ENCODE data around the gene TBC1D32.
"Not testable (repeated sequence)": the region's sequence is repeated elsewhere in the genome, so short reads cannot be mapped to it uniquely, and the experiment has no call there.

Gene TBC1D32

GRCh38 chr6:121196042-121196441 lies 138.2 kb downstream of the TBC1D32 start:
- not testable (repeated sequence) for H3K4me3 ChIP-seq (ENCODE audit: low read length); H3K36me3 ChIP-seq (ENCODE audit: control insufficient read depth, insufficient read depth, low read length); H3K27ac ChIP-seq (ENCODE audit: low read depth, low read length); H3K9ac ChIP-seq (ENCODE audit: low read length); H3K27me3 ChIP-seq (ENCODE audit: control insufficient read depth, insufficient read depth, low read length); H3K4me1 ChIP-seq (ENCODE audit: control insufficient read depth, insufficient read depth, low read length)

GRCh38 chr6:121190122-121190521 lies 144.2 kb downstream of the TBC1D32 start:
- H3K36me3 ChIP-seq (ENCODE audit: control insufficient read depth, insufficient read depth, low read length), result no peaks in the 10 kb centered on the region
- H3K9ac ChIP-seq (ENCODE audit: low read length), result no peak overlapping the region
- no peak overlapping the region for H3K27ac ChIP-seq (ENCODE audit: low read depth, low read length)
- no peaks in the 10 kb centered on the region for H3K27me3 ChIP-seq (ENCODE audit: control insufficient read depth, insufficient read depth, low read length)
- no peak overlapping the region for H3K4me3 ChIP-seq (ENCODE audit: low read length)
- no peaks in the 10 kb centered on the region for H3K4me1 ChIP-seq (ENCODE audit: control insufficient read depth, insufficient read depth, low read length)

GRCh38 chr6:121188356-121188755 lies 145.9 kb downstream of the TBC1D32 start:
- no peaks in the 10 kb centered on the region for H3K36me3 ChIP-seq (ENCODE audit: control insufficient read depth, insufficient read depth, low read length)
- no peak overlapping the region for H3K4me3 ChIP-seq (ENCODE audit: low read length)
- H3K9ac ChIP-seq (ENCODE audit: low read length), result no peak overlapping the region
- no peaks in the 10 kb centered on the region for H3K4me1 ChIP-seq (ENCODE audit: control insufficient read depth, insufficient read depth, low read length)
- no peak overlapping the region for H3K27ac ChIP-seq (ENCODE audit: low read depth, low read length)
- H3K27me3 ChIP-seq (ENCODE audit: control insufficient read depth, insufficient read depth, low read length), result no peaks in the 10 kb centered on the region

GRCh38 chr6:121187833-121188200 lies 146.5 kb downstream of the TBC1D32 start:
- no peaks in the 10 kb centered on the region for H3K4me1 ChIP-seq (ENCODE audit: control insufficient read depth, insufficient read depth, low read length)
- H3K27ac ChIP-seq (ENCODE audit: low read depth, low read length), result no peak overlapping the region
- no peak overlapping the region for H3K4me3 ChIP-seq (ENCODE audit: low read length)
- H3K36me3 ChIP-seq (ENCODE audit: control insufficient read depth, insufficient read depth, low read length), result no peaks in the 10 kb centered on the region
- no peak overlapping the region for H3K9ac ChIP-seq (ENCODE audit: low read length)
- no peaks in the 10 kb centered on the region for H3K27me3 ChIP-seq (ENCODE audit: control insufficient read depth, insufficient read depth, low read length)

- Histone ChIP-seq H3K27ac (ENCODE audit: low read depth, low read length) (no peak overlapping the region), H3K27me3 (ENCODE audit: control insufficient read depth, insufficient read depth, low read length) (no peaks in the 10 kb centered on the region), H3K4me3 (ENCODE audit: low read length) (no peak overlapping the region), H3K9ac (ENCODE audit: low read length) (no peak overlapping the region), H3K4me1 (ENCODE audit: control insufficient read depth, insufficient read depth, low read length) (no peaks in the 10 kb centered on the region), H3K36me3 (ENCODE audit: control insufficient read depth, insufficient read depth, low read length) (no peaks in the 10 kb centered on the region)
These were observed 147.0 kb downstream of the TBC1D32 start for GRCh38 chr6:121187200-121187832.

- Histone ChIP-seq H3K27me3 (ENCODE audit: control insufficient read depth, insufficient read depth, low read length) (no peaks in the 10 kb centered on the region), H3K36me3 (ENCODE audit: control insufficient read depth, insufficient read depth, low read length) (no peaks in the 10 kb centered on the region), H3K4me1 (ENCODE audit: control insufficient read depth, insufficient read depth, low read length) (no peaks in the 10 kb centered on the region), H3K4me3 (ENCODE audit: low read length) (no peak overlapping the region), H3K27ac (ENCODE audit: low read depth, low read length) (no peak overlapping the region), H3K9ac (ENCODE audit: low read length) (no peak overlapping the region)
These were observed 150.5 kb downstream of the TBC1D32 start for GRCh38 chr6:121183742-121184141.

GRCh38 chr6:121175827-121176226 lies 158.5 kb downstream of the TBC1D32 start:
- Histone ChIP-seq H3K36me3 (ENCODE audit: control insufficient read depth, insufficient read depth, low read length) (no peaks in the 10 kb centered on the region), H3K9ac (ENCODE audit: low read length) (no peak overlapping the region), H3K27ac (ENCODE audit: low read depth, low read length) (no peak overlapping the region), H3K27me3 (ENCODE audit: control insufficient read depth, insufficient read depth, low read length) (no peaks in the 10 kb centered on the region), H3K4me1 (ENCODE audit: control insufficient read depth, insufficient read depth, low read length) (no peaks in the 10 kb centered on the region), H3K4me3 (ENCODE audit: low read length) (no peak overlapping the region)

- H3K36me3 ChIP-seq (ENCODE audit: control insufficient read depth, insufficient read depth, low read length); H3K4me1 ChIP-seq (ENCODE audit: control insufficient read depth, insufficient read depth, low read length); H3K9ac ChIP-seq (ENCODE audit: low read length); H3K27ac ChIP-seq (ENCODE audit: low read depth, low read length); H3K27me3 ChIP-seq (ENCODE audit: control insufficient read depth, insufficient read depth, low read length); H3K4me3 ChIP-seq (ENCODE audit: low read length): not testable (repeated sequence)
These were observed 161.8 kb downstream of the TBC1D32 start for GRCh38 chr6:121172451-121172850.

GRCh38 chr6:121171879-121172278 lies 162.4 kb downstream of the TBC1D32 start:
- Histone ChIP-seq H3K4me3 (ENCODE audit: low read length) (no peak overlapping the region), H3K4me1 (ENCODE audit: control insufficient read depth, insufficient read depth, low read length) (no peaks in the 10 kb centered on the region), H3K27me3 (ENCODE audit: control insufficient read depth, insufficient read depth, low read length) (no peaks in the 10 kb centered on the region), H3K9ac (ENCODE audit: low read length) (no peak overlapping the region), H3K27ac (ENCODE audit: low read depth, low read length) (no peak overlapping the region), H3K36me3 (ENCODE audit: control insufficient read depth, insufficient read depth, low read length) (no peaks in the 10 kb centered on the region)

GRCh38 chr6:121161886-121162285 lies 172.4 kb downstream of the TBC1D32 start:
- Histone ChIP-seq H3K4me3 (ENCODE audit: low read length) (no peak overlapping the region), H3K27me3 (ENCODE audit: control insufficient read depth, insufficient read depth, low read length) (no peaks in the 10 kb centered on the region), H3K27ac (ENCODE audit: low read depth, low read length) (no peak overlapping the region), H3K36me3 (ENCODE audit: control insufficient read depth, insufficient read depth, low read length) (no peaks in the 10 kb centered on the region), H3K9ac (ENCODE audit: low read length) (no peak overlapping the region), H3K4me1 (ENCODE audit: control insufficient read depth, insufficient read depth, low read length) (no peaks in the 10 kb centered on the region)

- no peak overlapping the region for H3K4me3 ChIP-seq (ENCODE audit: low read length)
- H3K36me3 ChIP-seq (ENCODE audit: control insufficient read depth, insufficient read depth, low read length), result no peaks in the 10 kb centered on the region
- H3K9ac ChIP-seq (ENCODE audit: low read length), result no peak overlapping the region
- H3K27me3 ChIP-seq (ENCODE audit: control insufficient read depth, insufficient read depth, low read length), result no peaks in the 10 kb centered on the region
- no peaks in the 10 kb centered on the region for H3K4me1 ChIP-seq (ENCODE audit: control insufficient read depth, insufficient read depth, low read length)
- H3K27ac ChIP-seq (ENCODE audit: low read depth, low read length), result no peak overlapping the region
These were observed 174.0 kb downstream of the TBC1D32 start for GRCh38 chr6:121160276-121160675.

GRCh38 chr6:121158891-121159290 lies 175.4 kb downstream of the TBC1D32 start:
- Histone ChIP-seq H3K27ac (ENCODE audit: low read depth, low read length) (no peak overlapping the region), H3K4me3 (ENCODE audit: low read length) (no peak overlapping the region), H3K36me3 (ENCODE audit: control insufficient read depth, insufficient read depth, low read length) (peaks cover 2% of the 10 kb centered on the region), H3K4me1 (ENCODE audit: control insufficient read depth, insufficient read depth, low read length) (no peaks in the 10 kb centered on the region), H3K9ac (ENCODE audit: low read length) (no peak overlapping the region), H3K27me3 (ENCODE audit: control insufficient read depth, insufficient read depth, low read length) (no peaks in the 10 kb centered on the region)

- Histone ChIP-seq H3K27me3 (ENCODE audit: control insufficient read depth, insufficient read depth, low read length) (no peaks in the 10 kb centered on the region), H3K4me3 (ENCODE audit: low read length) (no peak overlapping the region), H3K36me3 (ENCODE audit: control insufficient read depth, insufficient read depth, low read length) (peaks cover 2% of the 10 kb centered on the region), H3K9ac (ENCODE audit: low read length) (no peak overlapping the region), H3K27ac (ENCODE audit: low read depth, low read length) (no peak overlapping the region), H3K4me1 (ENCODE audit: control insufficient read depth, insufficient read depth, low read length) (no peaks in the 10 kb centered on the region)
These were observed 175.8 kb downstream of the TBC1D32 start for GRCh38 chr6:121158438-121158837.

All from rectal smooth muscle tissue (tissue), 1 donor.